RWPE2 (cell line): ENCODE measurements around the gene NEUROG3.

ENCODE experiments used
- ATAC-seq: fragments of 200-7000 bp; cut with Tn5 transposase; 3 replicates; pipeline ENCODE4 v1.9.1; 2021; ENCODE audit warnings: low read depth
- DNase-seq: peaks from one replicate; pipeline ENCODE4 v3.0.0-alpha.2; 2020; ENCODE audit warnings: low spot score
- H3K27ac ChIP-seq: fragments of 450-650 bp; 2 replicates; pipeline ENCODE4 v1.5.1; 2017; ENCODE audit warnings: mild to moderate bottlenecking; ENCODE audit not compliant: poor library complexity, severe bottlenecking
- H3K27me3 ChIP-seq: fragments of 250-450 bp; sonication (Bioruptor Pico); 2 replicates; pipeline ENCODE4 v1.5.1; 2021; ENCODE audit warnings: mild to moderate bottlenecking, moderate library complexity; ENCODE audit not compliant: insufficient read depth, poor library complexity, severe bottlenecking
- H3K36me3 ChIP-seq: fragments of 250-450 bp; sonication (Bioruptor Pico); 2 replicates; pipeline ENCODE4 v1.5.1; 2020; ENCODE audit warnings: low read depth, mild to moderate bottlenecking, moderate library complexity
- H3K4me1 ChIP-seq: fragments of 250-450 bp; sonication (Bioruptor Pico); 2 replicates; pipeline ENCODE4 v1.5.1; 2021; ENCODE audit warnings: mild to moderate bottlenecking, moderate library complexity; ENCODE audit not compliant: insufficient read depth, poor library complexity, severe bottlenecking
- H3K4me3 ChIP-seq: fragments of 250-450 bp; sonication (Bioruptor Pico); 2 replicates; pipeline ENCODE4 v1.5.1; 2021; ENCODE audit warnings: mild to moderate bottlenecking, moderate library complexity; ENCODE audit not compliant: severe bottlenecking
- H3K9me3 ChIP-seq: fragments of 250-450 bp; sonication (Bioruptor Pico); 2 replicates; pipeline ENCODE4 v1.5.1; 2021; ENCODE audit warnings: mild to moderate bottlenecking, moderate library complexity; ENCODE audit not compliant: severe bottlenecking
- CTCF ChIP-seq: fragments of 450-650 bp; IDR thresholded peaks from one replicate; pipeline ENCODE4 v1.5.1; 2017; ENCODE audit warnings: mild to moderate bottlenecking, moderate library complexity; ENCODE audit not compliant: poor library complexity, severe bottlenecking

Gene NEUROG3

DNA sequence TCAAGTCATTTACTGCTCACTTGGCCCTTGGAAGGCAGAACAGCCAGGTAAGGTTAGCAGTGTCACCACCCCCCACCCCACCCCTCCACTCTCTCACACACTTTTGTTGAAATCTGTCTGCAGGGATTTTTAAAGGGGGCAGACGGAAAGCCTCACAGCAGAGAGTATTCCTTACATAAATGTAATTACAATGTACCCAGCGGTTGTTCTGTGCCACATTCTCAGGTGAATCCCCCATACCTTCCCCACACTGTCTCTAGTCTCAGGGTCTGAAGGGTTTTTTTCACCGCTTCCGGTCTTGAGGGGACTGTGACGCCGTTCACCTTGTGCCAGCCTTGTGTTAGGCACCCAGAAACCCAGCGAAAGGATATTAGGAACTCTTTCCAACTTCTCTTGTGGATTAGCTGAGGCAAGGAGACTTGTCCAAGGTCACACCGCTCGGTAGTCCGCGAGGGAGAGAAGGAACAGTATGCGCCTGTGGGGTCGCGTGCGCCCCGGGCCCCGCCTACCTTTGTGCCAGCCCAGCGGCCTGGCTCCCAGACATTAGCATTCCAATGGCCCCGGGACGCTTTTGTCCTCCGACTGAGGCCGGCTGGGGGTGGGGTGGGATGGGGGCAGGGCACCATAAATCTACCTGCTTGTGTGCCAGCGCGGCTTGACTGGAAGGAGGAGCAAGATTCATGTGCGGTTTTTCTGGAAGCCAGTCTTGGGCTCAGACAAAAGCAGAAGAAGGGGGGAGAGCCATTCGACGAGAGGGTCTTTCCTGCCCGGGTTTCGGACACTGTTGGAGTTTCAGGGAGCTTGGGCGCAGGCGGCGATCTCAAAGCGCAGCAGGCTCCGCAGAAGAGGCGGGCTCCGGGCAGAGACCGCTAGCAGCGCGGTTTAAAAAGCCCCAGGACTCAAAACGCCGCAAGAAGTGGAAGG, 4.5 kb downstream of the NEUROG3 start:
- Histone ChIP-seq H3K4me3 (no peak overlapping the region), H3K36me3 (no peaks in the 10 kb centered on the region), H3K9me3 (no peaks in the 10 kb centered on the region), H3K4me1 (no peaks in the 10 kb centered on the region), H3K27ac (no peak overlapping the region), H3K27me3 (peaks cover 64% of the 10 kb centered on the region)
- ATAC-seq (no peak), DNase-seq (no peak)
- no peak for TF ChIP-seq CTCF

DNA sequence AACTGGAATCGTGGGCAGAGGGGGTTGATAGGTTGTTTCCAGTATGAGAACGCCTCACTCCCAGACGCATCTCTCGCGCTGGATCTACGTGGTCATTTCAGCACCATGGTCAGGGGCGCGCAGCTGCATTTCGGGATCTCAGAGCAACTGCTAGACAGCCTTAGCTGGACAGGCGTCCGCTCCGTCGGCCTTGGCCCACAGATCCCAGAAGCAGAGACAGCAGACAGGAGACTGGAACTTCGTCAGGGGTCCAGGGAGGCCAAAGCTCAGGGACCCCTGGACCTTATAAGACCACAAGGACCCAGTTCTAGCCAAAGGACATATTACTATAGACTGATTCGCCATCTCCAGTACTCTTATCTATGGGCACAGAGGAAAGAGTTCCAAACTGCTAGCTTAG, 5.3 kb downstream of the NEUROG3 start:
- Histone ChIP-seq H3K4me1 (no peaks in the 10 kb centered on the region), H3K4me3 (no peak overlapping the region), H3K27me3 (peaks cover 56% of the 10 kb centered on the region), H3K27ac (no peak overlapping the region), H3K36me3 (no peaks in the 10 kb centered on the region), H3K9me3 (no peaks in the 10 kb centered on the region)
- no peak for TF ChIP-seq CTCF
- ATAC-seq (peak; percentile 66; the same call in 2 of the 3 replicates), DNase-seq (no peak)

DNA sequence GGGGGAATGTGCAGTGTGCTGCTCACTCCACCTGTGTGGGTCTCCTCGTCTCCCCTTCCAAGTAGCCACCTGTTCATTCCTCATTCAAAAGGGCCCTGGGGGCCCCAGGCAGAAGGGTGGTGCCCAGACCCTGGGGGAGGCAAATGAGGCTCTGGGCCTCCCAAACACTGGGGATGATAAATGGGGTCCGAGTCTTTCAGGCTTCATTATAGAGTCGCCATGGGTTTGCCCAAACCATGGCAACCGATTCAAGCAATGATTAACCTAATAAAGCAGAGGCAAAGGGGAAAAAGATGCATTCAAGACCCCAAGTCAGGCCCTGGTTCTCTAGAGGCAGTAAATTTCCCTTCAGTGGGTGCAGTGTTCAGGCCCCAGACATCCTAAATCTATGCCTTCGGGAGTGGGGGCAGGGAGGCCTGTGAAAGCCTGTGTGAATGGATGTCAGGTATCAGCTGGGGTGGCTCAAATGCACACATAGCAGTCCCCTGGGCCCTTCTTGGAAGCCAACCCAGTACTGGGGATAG, 10.4 kb downstream of the NEUROG3 start:
- DNase-seq (no peak), ATAC-seq (no peak)
- no peaks in the 10 kb centered on the region for H3K4me1 ChIP-seq
- H3K27ac ChIP-seq: no peak overlapping the region
- H3K4me3 ChIP-seq: no peak overlapping the region
- TF ChIP-seq CTCF: no peak
- no peaks in the 10 kb centered on the region for H3K36me3 ChIP-seq
- no peaks in the 10 kb centered on the region for H3K9me3 ChIP-seq
- peaks cover 10% of the 10 kb centered on the region for H3K27me3 ChIP-seq

GRCh38 chr10:69559525-69559924, 13.7 kb downstream of the NEUROG3 start:
- ATAC-seq (no peak), DNase-seq (no peak)
- no peaks in the 10 kb centered on the region for H3K36me3 ChIP-seq
- no peaks in the 10 kb centered on the region for H3K9me3 ChIP-seq
- H3K4me1 ChIP-seq: no peaks in the 10 kb centered on the region
- H3K4me3 ChIP-seq: no peak overlapping the region
- TF ChIP-seq CTCF: no peak
- H3K27me3 ChIP-seq: peaks cover 5% of the 10 kb centered on the region
- no peak overlapping the region for H3K27ac ChIP-seq

- no peaks in the 10 kb centered on the region for H3K4me1 ChIP-seq
- no peaks in the 10 kb centered on the region for H3K9me3 ChIP-seq
- no peaks in the 10 kb centered on the region for H3K36me3 ChIP-seq
- no peak for ATAC-seq
- no peak for TF ChIP-seq CTCF
- peaks cover 5% of the 10 kb centered on the region for H3K27me3 ChIP-seq
- DNase-seq: no peak
- H3K4me3 ChIP-seq: no peak overlapping the region
- H3K27ac ChIP-seq: no peak overlapping the region
These were observed 14.7 kb downstream of the NEUROG3 start for GRCh38 chr10:69558559-69558958.
